Measurements from ENCODE around the gene MED12L. TPM values are rescaled to one million over a fixed set of nuclear protein-coding genes. Genes with fewer than 3 reads are reported as not detected.

MED12L gene
- total and polyA plus RNA-seq, 9 of the 15 experiments (the other 6 are each of a cell fraction or from before 2014, with no cell fraction given) = not detected

- H3K36me3 ChIP-seq (ENCODE audit: control insufficient read depth, insufficient read depth, low read length) = no peaks in the 10 kb centered on the region
- CTCF ChIA-PET (ENCODE audit: low intra/inter-chr PET ratio) = no interaction called here
- FAIRE-seq (no peak), DNase-seq (ENCODE audit: extremely low read depth in 1 of 4, low spot score in 3 of 4) (no peak), ATAC-seq (no peak)
- H2AFZ ChIP-seq (ENCODE audit: low read depth, low read length) = no peak overlapping the region
- H3K9me3 ChIP-seq (replicated peaks; ENCODE audit: control insufficient read depth, insufficient read depth, low read depth, low read length) = no peaks in the 10 kb centered on the region
- no peaks in the 10 kb centered on the region for H3K9me1 ChIP-seq (ENCODE audit: control insufficient read depth, insufficient read depth, low read length)
- no peaks in the 10 kb centered on the region for H3K79me2 ChIP-seq (ENCODE audit: control insufficient read depth, insufficient read depth, low read length)
- BruUV-seq (replicated peaks) = no TSS peak
- intact Hi-C loops (cut with micrococcal nuclease) = no loop called here
- no peaks in the 10 kb centered on the region for H3K4me1 ChIP-seq (replicated peaks in 1 of 2; ENCODE audit: control insufficient read depth in 2 of 2, insufficient read depth in 2 of 2, low read length in 2 of 2)
- H3K4me3 ChIP-seq = no peak overlapping the region
- in situ Hi-C loops (cut with MboI) = no loop called here
- H4K20me1 ChIP-seq (replicated peaks; ENCODE audit: control insufficient read depth, insufficient read depth, low read length) = no peaks in the 10 kb centered on the region
- H3K4me2 ChIP-seq (ENCODE audit: insufficient read depth, low read length) = no peak overlapping the region
- H3K9ac ChIP-seq (ENCODE audit: insufficient read depth in 1 of 2, low read depth in 2 of 2, low read length in 2 of 2) = no peak overlapping the region
- no peak overlapping the region for H3K27ac ChIP-seq (ENCODE audit: extremely low read depth, low read depth, low read length)
- 0 out of 5 replicates have a peak, but pooled peaks cover 0 to 3% of the 10 kb centered on the region in 2 experiments for H3K27me3 ChIP-seq (ENCODE audit: control insufficient read depth in 2 of 2, insufficient read depth in 2 of 2, low read length in 2 of 2)
- POLR2A ChIA-PET = interaction anchor here (0.6 kb wide), 1 partner anchor 30 kb away, joined by 4 read pairs; no protein-coding TSS in a partner anchor
- 3% methylated on average over 3 of the region's 3 CpGs for WGBS (ENCODE audit: insufficient coverage, low coverage, missing lambda C conversion rate)
- no peak for TF ChIP-seq CEBPB (tag; IDR thresholded peaks at IDR 0.05)
- no peak for TF ChIP-seq HSF4 (CRISPR knock-in tag; IDR thresholded peaks at IDR 0.05; ENCODE audit: borderline replicate concordance)
- TF ChIP-seq, protein P1, sequence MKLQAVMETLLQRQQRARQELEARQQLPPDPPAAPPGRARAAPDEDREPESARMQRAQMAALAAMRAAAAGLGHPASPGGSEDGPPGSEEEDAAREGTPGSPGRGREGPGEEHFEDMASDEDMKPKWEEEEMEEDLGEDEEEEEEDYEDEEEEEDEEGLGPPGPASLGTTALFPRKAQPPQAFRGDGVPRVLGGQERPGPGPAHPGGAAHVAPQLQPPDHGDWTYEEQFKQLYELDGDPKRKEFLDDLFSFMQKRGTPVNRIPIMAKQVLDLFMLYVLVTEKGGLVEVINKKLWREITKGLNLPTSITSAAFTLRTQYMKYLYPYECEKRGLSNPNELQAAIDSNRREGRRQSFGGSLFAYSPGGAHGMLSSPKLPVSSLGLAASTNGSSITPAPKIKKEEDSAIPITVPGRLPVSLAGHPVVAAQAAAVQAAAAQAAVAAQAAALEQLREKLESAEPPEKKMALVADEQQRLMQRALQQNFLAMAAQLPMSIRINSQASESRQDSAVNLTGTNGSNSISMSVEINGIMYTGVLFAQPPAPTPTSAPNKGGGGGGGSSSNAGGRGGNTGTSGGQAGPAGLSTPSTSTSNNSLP (IDR thresholded peaks at IDR 0.05; ENCODE audit: borderline replicate concordance, low read depth, low read length) = no peak
- TF ChIP-seq RREB1 (CRISPR knock-in tag; IDR thresholded peaks at IDR 0.05) = no peak
- TF ChIP-seq, protein P2, sequence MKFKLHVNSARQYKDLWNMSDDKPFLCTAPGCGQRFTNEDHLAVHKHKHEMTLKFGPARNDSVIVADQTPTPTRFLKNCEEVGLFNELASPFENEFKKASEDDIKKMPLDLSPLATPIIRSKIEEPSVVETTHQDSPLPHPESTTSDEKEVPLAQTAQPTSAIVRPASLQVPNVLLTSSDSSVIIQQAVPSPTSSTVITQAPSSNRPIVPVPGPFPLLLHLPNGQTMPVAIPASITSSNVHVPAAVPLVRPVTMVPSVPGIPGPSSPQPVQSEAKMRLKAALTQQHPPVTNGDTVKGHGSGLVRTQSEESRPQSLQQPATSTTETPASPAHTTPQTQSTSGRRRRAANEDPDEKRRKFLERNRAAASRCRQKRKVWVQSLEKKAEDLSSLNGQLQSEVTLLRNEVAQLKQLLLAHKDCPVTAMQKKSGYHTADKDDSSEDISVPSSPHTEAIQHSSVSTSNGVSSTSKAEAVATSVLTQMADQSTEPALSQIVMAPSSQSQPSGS (CRISPR knock-in tag; IDR thresholded peaks at IDR 0.05) = no peak
- TF ChIP-seq CCAR2 (IDR thresholded peaks at IDR 0.05; ENCODE audit: low read depth, low read length) = no peak
- TF ChIP-seq SLC30A9 (CRISPR knock-in tag; IDR thresholded peaks at IDR 0.05) = no peak
- no peak for TF ChIP-seq SOX6 (IDR thresholded peaks at IDR 0.05)
- TF ChIP-seq NONO (IDR thresholded peaks at IDR 0.05; ENCODE audit: low read depth in 2 of 2, low read length in 1 of 2) = no peak
- TF ChIP-seq SP1 (CRISPR knock-in tag; IDR thresholded peaks at IDR 0.05) = no peak
- no peak for TF ChIP-seq ZNF134 (CRISPR knock-in tag; conservative IDR thresholded peaks at IDR 0.05)
- TF ChIP-seq, protein P3, sequence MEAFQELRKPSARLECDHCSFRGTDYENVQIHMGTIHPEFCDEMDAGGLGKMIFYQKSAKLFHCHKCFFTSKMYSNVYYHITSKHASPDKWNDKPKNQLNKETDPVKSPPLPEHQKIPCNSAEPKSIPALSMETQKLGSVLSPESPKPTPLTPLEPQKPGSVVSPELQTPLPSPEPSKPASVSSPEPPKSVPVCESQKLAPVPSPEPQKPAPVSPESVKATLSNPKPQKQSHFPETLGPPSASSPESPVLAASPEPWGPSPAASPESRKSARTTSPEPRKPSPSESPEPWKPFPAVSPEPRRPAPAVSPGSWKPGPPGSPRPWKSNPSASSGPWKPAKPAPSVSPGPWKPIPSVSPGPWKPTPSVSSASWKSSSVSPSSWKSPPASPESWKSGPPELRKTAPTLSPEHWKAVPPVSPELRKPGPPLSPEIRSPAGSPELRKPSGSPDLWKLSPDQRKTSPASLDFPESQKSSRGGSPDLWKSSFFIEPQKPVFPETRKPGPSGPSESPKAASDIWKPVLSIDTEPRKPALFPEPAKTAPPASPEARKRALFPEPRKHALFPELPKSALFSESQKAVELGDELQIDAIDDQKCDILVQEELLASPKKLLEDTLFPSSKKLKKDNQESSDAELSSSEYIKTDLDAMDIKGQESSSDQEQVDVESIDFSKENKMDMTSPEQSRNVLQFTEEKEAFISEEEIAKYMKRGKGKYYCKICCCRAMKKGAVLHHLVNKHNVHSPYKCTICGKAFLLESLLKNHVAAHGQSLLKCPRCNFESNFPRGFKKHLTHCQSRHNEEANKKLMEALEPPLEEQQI (IDR thresholded peaks at IDR 0.05) = no peak
Measured at GRCh38 chr3:151362751-151363174, 277.3 kb downstream of the MED12L start.

All from K562 (cell line).